ENCODE measurements around the gene RNF7.

DNA sequence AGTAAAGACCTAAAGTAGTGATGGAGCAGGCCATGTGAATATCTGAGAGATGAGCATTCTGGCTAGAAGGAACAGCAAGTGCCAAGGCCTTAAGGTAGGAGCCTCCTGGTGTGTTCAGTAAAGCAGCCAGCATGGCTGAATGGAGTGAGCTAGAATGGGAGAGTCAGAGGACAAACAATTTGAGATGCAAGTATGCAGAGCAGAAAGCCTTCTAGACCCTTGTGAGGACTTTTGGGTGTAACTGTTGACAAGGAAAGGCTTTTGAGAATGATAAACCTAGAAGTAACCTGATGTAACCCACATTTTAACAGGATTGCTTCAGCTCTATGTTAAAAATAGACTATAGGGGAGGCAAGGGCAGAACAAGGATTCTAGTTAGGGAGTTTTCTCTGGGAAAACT, 14.8 kb upstream of the RNF7 start:
- TF ChIP-seq CTCF (IDR thresholded peaks at IDR 0.05; ENCODE audit: low read depth, low read length, missing input control) (no peak), HNF4G (IDR thresholded peaks at IDR 0.05) (no peak), MAX (IDR thresholded peaks at IDR 0.05) (no peak)
